RCC 7860 (cell line): Measurements from ENCODE around the gene METTL6.
"Not testable (repeated sequence)": the region's sequence is repeated elsewhere in the genome, so short reads cannot be mapped to it uniquely, and the experiment has no call there.

Source experiments
- DNase-seq: peaks from one replicate; pipeline ENCODE4 v3.0.0-alpha.2; 2015; ENCODE audit warnings: low spot score
- FAIRE-seq: peaks from 2 replicates; lab custom pipeline; 2012; peaks lifted over from hg19 to GRCh38; lab: Jason Lieb, UNC

Gene METTL6

DNA sequence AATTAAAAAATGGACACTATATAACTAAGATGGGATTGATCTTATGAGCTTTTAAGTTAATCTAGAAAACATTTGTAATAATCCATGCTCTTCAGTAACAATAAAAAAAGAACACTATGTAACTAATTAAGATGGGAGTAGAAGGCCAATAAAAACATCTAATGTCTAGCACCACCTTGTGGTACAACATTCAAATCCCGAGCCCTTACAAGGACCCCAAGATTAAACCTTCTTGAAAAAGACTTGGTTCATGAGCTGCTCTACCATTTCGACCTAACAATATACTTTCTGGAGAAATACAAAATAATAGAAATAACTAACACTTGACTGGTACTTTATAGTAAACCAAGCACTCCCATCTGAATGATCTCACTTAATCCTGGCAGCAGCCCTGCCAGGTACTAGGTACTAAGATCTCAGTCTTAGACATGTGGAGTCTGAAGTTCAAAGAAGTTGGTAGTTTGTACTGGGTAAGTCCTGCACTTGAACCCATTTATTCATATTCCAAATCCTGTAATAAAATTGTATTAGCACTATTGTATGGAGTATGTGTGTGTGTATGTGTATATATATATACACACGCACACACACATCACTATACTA lies 21.8 kb downstream of the METTL6 start:
- DNase-seq (peak; percentile 41), FAIRE-seq (peak; percentile 51)

DNA sequence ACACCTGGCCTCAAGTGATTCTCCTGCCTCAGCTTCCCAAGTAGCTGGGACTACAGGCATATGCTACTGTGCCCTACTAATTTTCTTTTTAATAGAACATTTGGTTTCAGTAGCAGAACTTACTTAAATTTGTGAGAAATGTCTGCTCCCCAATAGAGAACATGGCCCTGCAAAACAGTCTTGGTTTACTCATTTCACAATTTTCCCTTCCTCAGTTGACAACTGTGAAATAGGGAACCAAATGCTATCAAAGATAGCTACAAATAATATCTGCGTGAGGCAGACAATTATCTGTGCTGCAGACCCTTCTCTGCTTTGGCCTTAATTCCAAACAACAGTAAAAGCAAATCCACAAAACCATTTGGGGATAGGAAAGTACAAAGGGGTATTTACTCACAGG lies 22.6 kb downstream of the METTL6 start:
- FAIRE-seq, result no peak
- DNase-seq, result no peak

GRCh38 chr3:15403965-15404364 lies 23.4 kb downstream of the METTL6 start:
- DNase-seq (no peak), FAIRE-seq (no peak)

DNA sequence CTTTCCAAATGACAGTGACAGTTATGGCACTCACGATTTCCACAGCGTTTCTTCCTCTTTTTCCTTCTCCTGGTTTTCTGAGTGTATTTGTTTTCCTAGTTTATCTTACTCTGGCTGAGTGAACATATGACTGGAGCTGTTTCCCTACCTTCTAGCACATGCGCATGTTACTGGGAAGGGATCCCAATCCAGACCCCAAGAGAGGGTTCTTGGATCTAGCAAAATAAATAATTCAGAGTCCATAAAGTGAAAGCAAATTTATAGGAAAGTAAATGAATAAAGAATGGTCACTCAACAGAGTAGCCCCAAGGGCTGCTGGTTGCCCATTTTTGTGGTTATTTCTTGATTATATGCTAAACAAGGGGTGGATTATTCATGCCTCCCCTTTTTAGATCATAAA lies 23.8 kb downstream of the METTL6 start:
- DNase-seq (no peak), FAIRE-seq (no peak)

- DNase-seq (no peak), FAIRE-seq (no peak)
Measured at GRCh38 chr3:15401936-15402335, 25.4 kb downstream of the METTL6 start.

- no peak for DNase-seq
- FAIRE-seq, result no peak
Measured at GRCh38 chr3:15399970-15400369, 27.4 kb downstream of the METTL6 start.

DNA sequence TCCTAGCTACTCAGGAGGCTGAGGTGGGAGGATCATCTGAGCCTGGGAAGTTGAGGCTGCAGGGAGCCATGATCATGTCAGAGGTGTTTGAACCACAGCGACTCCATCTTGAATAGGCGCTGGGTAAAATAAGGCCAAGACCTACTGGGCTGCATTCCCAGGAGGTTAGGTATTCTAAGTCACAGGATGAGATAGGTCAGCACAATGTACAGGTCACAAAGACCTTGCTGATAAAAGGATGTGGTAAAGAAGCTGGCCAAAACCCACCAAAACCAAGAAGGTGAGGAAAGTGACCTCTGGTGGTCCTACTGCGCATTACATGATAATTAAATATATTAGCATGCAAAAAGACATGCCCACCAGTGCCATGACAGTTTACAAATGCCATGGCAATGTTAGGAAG lies 28.6 kb downstream of the METTL6 start:
- FAIRE-seq, result peak; percentile 8

GRCh38 chr3:15393252-15393651 lies 34.1 kb downstream of the METTL6 start:
- FAIRE-seq, DNase-seq: not testable (repeated sequence)

More for the DNA sequence above, 28.6 kb downstream of the METTL6 start:
- peak; percentile 47 for DNase-seq

- DNase-seq (no peak), FAIRE-seq (no peak)
Measured at GRCh38 chr3:15391007-15391406, 36.3 kb downstream of the METTL6 start.

- DNase-seq (no peak), FAIRE-seq (no peak)
Measured at GRCh38 chr3:15390460-15390859, 36.9 kb downstream of the METTL6 start.

- FAIRE-seq, result not testable (repeated sequence)
Measured at GRCh38 chr3:15388335-15388734, 39.0 kb downstream of the METTL6 start.

DNA sequence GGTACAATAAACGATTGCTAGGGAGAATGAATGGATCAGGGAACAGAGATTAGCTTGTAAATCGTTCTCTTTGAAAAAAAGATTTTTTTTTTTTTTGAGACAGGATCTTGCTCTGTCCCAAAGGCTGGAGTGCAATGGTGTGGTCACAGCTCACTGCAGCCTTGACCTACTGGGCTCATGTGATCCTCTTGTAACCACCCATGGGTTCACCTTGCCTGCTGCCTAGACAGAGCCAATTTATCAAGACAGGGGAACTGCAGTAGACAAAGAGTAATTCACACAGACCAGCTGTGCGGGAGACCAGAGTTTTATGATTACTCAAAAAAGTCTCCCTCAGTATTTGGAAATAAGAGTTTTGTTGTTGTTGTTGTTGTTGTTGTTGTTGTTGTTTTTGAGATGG lies 39.6 kb downstream of the METTL6 start:
- peak; percentile 19 for DNase-seq
- FAIRE-seq, result no peak

More at GRCh38 chr3:15388335-15388734, 39.0 kb downstream of the METTL6 start:
- not testable (repeated sequence) for DNase-seq

GRCh38 chr3:15387171-15387581 lies 40.2 kb downstream of the METTL6 start:
- peak; percentile 72 for FAIRE-seq
- peak; percentile 66 for DNase-seq

GRCh38 chr3:15386654-15386955 lies 40.7 kb downstream of the METTL6 start:
- not testable (repeated sequence) for FAIRE-seq, DNase-seq

DNA sequence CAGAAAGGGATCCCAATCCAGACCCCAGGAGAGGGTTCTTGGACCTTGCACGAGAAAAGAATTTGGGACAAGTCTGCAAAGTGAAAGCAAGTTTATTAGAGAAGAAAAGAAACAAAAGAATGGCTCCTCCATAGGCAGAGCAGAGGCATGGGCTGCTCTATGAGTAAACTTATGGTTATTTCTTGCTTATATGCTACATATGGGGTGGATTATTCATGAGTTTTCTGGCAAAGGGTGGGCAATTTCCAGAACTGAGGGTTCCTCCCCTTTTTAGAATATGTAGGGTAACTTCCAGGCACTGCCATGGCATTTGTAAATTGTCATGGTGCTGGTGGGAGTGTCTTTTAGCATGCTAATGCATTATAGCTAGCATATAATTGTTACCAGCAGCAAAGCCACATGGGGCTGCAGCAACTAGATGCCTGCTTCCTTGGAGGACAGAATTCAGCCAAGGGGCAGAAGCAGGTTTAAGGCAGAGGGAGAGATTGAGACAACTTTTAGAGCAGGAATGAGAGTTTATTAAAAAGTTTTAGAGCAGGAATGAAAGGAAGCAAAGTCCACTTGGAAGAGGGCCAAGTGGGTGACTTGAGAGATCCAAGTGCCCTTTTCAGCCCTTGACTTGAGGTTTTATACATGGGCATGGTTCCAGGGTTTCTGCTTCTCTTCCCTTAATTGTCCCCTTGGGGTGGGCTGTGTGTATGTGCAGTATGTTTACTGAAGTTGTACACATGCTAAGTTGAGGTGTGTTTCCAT lies 41.3 kb downstream of the METTL6 start:
- DNase-seq, result no peak
- no peak for FAIRE-seq

GRCh38 chr3:15385238-15385695 lies 42.1 kb downstream of the METTL6 start:
- not testable (repeated sequence) for FAIRE-seq, DNase-seq

- FAIRE-seq, result no peak
Measured at GRCh38 chr3:15384510-15385237, 42.7 kb downstream of the METTL6 start.

GRCh38 chr3:15382405-15382923 lies 44.9 kb downstream of the METTL6 start:
- FAIRE-seq (no peak), DNase-seq (no peak)

More at GRCh38 chr3:15384510-15385237, 42.7 kb downstream of the METTL6 start:
- no peak for DNase-seq

DNA sequence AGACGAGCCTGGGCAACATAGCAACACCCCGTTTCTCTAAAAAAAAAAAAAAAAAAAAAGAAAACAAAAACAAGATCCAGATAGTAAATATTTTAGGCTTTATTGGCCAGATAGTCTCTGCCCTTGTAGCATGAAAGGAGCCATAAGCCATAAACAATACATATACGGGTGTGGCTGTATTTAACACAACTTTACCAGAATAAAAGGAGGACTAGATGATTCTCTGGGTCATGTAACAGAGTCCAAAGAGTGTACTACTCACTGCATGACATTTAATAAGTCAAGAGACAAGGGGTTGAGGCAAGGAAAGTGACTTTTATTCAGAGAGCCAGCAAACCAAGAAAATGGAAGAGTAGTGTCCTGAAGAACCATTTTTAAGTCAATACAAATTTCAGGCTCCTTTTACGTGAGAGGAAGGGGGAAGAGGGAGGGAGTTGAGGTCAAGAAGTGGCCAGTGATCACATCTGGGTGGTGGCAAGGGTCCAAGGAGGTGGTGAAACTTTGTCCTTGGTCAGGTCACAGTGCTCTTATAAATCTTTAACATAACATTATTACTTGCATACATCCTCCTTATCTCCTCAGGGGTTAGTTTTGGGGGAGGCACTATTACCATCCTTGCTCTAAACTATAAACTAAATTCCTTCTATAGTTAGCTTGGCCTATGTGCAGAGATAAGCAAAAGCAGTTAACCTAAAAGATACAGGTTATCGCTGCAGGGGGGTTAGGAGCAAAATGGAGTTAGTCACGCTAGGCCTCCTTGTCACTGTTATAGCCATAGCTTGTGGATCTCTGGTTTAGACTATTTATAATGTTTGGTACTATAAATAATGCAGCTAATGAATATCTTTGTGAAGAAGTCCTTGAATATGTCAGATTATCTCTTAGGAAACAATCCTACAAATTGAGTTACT lies 46.1 kb downstream of the METTL6 start:
- DNase-seq, result no peak

More for the DNA sequence above, 46.1 kb downstream of the METTL6 start:
- FAIRE-seq, result no peak
